HG02973 (cell line): Measurements from ENCODE around the gene ROM1.
"Not testable (repeated sequence)": the region's sequence is repeated elsewhere in the genome, so short reads cannot be mapped to it uniquely, and the experiment has no call there.

Experiments used
- ATAC-seq: cut with Tn5 transposase; IDR thresholded peaks from one replicate; pipeline ENCODE4 v1.9.1; 2021; ENCODE audit warnings: moderate library complexity; ENCODE audit not compliant: unreplicated experiment

ROM1 gene

DNA sequence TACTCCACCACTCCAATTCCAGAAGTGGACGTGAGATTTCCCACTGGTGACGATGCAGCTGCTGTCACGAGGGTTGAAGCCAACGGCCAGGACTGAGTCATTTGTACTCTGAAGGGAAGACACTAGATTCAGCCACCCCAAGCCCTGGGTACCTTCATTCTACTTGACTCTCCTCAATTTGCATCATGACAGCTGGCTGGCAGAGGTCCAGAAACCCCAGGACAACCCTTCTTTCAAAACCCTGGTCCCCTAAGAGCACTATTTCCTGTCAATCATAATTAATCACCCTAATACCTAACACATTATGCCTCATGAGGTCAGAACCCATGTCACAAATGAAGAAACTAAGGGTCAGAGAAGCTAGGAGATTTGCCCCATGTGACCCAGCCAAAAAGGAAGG lies 5.3 kb upstream of the ROM1 start:
- no peak for ATAC-seq

DNA sequence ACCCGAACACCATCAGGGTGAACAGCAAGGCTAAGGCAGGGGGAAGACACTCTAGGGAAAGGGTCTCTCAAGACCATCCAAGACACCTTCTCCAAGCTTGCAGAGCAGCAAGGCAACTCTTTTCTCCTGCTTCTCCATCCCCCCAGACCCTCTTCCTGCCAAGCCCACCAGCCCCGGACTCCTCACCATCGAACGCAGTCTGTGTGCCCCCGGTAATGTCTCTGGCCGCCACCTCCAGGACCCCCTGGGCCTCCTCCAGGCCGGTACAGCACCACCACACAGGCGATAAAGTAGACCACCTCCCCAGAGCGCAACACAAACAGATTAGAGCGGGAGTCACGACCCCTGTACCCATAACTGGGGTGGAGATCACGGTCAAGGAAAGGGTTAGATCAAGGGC lies 4.3 kb upstream of the ROM1 start:
- no peak for ATAC-seq

DNA sequence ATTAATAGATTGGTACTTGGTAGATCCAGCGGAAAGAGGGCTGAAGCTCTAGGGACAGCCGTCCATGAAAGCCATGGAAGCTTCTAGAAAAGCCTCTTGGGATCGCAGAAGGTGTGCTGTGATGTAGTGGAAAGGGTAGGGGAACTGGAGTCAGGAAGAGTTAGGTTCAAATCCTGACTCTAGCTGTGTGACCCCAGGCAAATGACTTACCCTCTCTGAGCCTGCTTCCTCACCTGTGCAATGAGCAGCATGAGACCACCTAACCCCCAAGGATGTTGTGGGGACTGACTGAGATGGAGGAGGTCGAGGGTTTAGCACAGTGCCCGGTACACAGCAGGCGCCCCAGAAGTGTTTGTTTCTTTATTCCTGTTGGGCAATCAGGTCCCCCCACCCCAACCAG lies 2.7 kb upstream of the ROM1 start:
- ATAC-seq = no peak

DNA sequence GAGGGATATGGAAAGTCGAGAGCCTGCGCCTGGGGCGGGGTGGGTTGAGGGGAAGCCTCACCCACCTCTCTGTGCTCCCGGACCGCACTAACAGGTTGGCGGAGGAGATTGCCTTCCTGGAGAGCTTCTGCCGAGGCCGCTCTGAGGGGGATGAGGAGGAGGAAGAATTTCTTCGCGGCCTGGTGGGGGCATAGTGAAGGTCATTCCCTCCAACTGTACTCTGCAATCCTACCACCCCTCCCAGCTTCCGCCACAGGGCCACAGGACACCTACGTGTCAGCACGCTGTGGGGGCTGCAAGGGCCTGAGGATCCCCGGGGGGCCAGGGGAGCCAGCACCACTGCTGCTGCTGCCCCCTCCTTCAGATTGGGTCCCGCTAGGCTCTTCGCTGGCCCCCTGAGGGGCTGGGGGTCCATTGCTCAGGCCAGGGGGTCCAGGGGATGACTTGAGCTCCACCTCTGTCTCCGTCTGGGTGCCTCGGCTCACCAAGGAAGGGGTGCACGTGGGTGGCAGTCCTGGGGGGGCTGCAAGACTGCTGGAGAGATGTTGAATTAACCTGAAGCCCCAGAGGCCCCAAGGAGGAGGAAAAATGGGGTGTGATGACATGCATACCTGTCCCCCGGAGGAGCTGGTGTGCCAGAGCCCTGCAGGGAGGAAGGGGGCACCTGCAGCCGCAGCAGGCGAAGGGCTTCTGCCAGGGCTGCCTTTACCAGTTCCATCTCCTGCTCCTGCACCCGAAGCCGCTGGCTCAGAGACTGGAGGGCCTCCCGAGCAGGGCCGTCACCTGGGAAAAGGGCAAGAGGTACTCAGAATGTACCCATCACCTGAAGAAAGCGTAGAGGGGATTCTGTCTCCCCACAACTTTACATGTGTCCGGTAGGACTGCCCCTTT lies 2.0 kb upstream of the ROM1 start:
- ATAC-seq = no peak

DNA sequence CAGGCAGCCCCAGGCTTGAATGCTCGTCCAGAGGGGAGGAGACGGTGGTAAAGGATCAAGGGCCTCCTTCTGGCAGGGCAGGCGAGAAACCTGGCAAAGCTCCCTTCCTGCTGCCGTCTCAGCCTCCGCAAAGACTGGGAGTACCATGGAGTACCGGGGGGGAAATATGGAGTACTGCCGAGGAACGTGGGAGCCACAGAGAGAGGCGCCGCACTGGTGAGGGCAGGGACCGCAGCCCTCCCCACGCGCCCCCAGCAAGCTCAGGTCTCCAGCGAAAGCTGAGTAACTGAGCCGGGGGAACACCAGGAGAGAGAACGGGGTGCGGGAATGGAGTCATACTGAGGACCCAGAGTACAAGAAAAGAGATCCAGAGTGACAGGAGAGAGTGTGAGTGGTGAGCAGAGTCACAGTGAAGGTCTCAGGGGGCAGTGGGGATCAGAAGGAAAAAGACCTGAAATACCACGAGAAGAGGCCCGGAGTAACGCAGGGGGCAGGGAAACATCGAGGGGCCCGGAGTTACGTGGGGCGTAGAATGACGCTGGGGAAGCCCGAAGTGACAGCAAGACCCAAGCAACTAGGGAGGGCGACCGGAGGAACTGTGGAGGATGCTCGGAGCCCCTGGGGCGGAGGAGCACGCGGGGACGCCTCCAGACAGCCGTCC lies 1.2 kb upstream of the ROM1 start:
- peak; percentile 19 for ATAC-seq

DNA sequence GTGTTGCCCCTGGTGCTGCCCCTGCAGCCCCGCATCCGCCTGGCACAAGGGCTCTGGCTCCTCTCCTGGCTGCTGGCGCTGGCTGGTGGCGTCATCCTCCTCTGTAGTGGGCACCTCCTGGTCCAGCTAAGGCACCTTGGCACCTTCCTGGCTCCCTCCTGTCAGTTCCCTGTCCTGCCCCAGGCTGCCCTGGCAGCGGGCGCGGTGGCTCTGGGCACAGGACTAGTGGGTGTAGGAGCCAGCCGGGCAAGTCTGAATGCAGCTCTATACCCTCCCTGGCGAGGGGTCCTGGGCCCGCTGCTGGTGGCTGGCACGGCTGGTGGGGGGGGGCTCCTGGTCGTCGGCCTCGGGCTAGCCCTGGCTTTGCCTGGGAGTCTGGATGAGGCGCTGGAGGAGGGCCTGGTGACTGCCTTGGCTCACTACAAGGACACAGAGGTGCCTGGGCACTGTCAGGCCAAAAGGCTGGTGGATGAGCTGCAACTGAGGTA lies 278 bp downstream of the ROM1 start:
- no peak for ATAC-seq

DNA sequence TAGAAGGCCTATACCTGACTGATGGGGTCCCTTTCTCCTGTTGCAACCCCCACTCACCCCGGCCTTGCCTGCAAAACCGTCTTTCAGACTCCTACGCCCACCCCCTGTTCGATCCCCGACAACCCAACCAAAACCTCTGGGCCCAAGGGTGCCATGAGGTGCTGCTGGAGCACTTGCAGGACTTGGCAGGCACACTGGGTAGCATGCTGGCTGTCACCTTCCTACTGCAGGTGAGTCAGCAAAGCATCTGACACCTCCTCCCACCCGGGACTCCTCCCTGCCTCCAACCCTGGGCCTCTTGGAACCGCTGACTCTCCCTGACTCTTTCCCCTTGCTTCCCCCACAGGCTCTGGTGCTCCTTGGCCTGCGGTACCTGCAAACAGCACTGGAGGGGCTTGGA lies 1.2 kb downstream of the ROM1 start:
- no peak for ATAC-seq

DNA sequence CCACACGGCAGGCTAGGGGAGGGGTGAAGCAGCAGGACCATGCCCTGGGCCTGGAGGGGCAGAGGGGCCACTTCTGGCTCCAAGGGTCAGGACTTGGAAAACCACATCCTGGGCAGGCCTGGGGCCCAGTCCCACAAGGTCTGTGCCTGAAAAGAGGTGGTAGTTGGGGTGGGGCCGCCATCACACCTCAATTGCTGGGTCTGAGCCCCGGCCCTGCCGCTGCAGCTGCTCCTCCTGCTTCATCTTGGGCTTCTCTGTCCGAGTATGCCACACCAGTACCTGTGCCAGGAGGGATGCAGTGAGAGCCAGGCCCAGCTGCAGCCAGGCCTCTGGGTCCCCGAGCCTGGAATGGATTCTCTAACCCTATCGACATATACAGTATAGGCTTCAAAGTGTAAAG lies 2.5 kb downstream of the ROM1 start:
- no peak for ATAC-seq

DNA sequence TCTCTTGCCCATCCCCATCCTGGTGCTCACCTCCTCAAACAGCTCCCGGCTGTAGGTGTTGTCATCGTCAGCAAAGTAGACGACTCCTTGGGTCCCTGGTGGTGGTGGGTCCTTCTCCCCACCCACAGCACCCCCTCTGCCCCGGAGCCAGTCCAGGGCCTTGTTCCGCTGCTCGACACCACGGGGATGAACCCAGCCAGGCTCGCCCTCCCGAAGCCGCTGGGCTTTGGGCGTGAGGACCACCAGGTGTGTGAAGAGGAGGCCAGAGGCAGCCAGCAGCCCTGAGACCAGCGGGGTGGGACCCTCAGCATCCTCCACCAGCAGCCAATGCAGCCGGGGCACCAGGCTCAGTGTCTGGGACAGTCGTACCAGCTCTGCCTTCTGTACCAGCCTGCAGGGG lies 3.9 kb downstream of the ROM1 start:
- ATAC-seq = not testable (repeated sequence)

DNA sequence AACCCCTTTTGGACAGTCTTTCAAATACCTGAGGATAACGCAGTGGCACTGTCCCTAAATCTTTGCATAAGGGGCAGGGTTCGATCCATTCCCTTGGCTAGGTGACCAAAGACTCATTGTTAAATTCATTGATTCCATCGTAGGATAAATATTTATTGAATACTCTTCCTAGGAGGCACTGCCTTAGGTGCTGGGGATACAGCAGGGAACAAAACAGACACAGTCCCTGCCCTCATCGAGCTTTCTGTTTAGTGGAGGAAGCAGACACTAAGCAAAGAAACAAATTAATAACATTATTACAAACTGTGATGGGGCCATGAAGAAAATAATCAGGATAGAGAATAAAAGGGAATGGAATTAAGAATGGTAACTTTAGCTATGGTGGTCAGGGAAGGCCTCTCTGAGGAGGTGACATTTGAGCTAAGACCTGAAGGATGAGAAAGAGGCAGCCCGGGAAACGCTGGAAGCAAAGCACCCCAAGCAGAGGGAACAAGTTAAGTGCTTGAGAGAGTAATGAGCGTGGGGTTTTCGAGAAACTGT lies 8.0 kb downstream of the ROM1 start:
- ATAC-seq = no peak

DNA sequence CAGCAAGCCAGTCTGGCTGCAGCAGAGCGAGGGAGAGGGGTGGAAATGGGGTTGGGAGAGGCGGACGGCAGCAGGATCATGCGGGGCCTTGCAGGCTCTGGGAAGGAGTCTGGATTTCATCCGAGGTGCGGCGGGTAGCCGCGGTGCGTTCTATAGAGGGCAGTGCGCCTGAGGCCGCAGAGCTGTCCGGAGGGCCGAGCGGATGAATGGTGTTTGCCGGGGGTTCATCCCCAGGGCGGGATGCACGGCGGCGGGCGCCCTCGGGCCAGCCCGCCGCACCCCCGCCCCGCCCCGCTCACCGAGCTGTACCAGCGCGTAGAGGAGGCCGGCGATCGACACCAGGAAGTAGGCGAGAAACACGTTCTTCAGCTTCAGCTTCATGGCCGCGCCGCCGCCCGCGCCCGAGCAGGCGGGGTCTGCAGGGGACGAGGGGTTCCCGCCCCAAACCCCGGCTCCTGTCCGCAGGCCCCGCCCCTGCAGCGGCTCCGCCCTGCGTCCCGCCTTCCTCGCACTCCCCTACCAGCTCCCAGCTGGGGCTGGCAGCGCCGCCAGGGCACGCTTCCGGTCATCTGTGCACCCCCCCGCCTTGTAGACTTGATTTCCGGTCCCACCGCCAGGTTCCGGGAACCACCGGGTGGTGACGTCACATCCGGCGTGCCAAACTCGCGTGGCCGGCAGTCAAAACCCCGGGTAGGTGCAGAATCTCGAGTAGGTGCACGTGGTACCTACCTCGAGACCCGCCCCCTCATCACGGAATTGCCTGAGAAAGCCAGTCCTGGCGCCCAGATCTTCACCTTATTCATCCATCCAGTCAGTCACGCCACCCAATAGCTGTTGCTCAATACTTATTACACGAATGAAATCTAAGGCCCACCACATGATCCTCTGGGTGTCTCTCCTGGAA lies 8.8 kb downstream of the ROM1 start, which contains the start of gene B3GAT3:
B3GAT3 (minus strand) TSS at position 420 of the 904 bp plus-strand sequence; CDS start at position 381, 39 bp downstream.
- peak; percentile 88 for ATAC-seq

DNA sequence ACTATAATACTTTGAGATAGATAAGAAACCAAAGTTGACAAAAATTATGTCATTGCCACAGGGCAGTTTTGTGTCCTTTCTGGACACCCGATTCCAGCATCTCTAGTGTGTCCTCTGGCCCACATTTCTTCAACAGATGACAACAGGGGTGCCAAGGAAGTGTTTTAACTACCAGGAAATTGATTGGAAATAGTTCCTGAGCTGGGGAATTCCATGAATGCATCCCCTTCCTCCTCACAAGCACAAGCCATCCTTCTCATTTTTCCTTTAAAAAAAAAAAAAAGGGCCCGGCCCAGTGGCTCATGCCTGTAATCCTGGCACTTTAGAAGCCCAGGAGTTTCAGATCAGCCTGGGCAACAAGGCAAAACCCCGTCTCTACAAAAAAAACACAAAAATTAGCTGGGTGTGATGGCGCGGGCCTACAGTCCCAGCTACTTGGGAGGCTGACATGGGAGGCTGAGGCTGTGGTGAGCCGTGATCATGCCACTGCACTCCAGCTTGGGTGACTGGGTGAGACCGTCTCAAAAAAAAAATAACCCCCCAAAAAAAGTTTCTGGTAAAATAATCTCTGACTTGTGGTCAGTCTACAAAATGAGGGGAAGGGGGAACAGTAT lies 9.5 kb downstream of the ROM1 start:
- ATAC-seq = no peak

DNA sequence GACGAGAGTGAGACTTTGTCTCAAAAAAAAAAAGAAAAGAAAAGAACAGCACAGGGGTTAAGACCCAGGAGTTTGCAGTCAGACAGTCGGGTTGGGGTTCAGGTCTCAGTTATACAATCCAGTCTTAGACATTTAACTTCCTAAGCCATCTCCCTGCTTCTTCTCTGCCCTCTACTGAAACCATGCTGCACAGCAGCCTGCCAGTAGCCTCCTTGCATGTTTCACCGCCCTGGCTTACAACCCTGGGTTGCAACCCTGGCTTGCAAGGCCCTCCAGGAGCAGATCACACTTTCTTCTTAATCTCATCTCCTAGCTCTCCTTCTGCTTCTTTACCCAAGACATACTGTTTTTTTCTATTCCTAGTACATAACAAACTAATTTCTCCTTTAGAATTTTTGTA lies 14.7 kb downstream of the ROM1 start:
- ATAC-seq = no peak

DNA sequence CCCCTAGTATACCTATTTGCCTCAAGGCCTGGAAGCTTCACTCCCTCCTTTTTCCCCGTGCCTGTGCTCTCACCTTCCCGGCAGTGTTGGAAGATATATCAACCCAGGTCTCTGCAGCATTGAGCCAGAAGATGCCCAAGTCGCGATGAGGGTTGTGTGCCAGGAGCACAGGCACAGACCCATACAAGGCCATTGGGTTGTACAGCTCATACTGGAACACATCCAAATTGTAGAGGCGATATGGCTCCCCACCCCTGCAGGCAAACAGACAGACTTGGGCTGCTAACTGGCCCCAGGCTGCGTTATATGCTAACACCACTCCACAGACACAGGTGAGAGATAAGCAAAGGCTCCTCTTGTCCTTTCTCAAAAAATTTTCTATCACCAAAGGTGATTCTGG lies 19.4 kb downstream of the ROM1 start:
- ATAC-seq = no peak

DNA sequence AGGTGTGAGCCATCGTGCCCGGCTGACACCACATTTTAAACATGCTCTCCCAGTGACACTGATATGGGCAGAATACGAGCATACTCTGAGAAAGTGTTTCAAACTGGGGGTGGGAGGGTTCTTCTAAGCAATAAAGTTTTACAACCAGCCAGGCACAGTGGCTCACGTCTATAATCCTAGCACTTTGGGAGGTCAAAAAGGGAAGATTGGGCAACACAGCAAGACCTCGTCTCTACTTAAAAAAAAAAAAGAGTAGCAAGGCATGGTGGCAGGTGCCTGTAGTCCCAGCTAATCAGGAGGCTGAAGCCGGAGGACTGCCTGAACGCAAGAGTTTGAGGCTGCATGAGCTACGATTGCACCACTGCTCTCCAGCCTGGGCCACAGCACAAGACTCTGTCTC lies 31.2 kb downstream of the ROM1 start:
- ATAC-seq = no peak

DNA sequence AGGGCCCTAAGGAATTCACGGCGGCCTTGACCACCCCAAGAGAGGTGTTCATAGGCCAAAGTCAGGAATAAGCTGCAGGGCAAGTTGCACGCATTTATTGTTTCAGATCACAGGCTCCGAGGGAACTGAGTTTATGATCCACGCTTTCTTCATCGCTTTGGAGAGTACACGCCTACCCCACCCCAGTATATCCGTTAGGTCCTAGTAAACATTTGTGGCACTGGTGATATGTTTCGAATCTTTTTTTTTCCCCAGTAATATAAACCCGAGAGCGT lies 32.6 kb downstream of the ROM1 start:
- ATAC-seq = no peak

DNA sequence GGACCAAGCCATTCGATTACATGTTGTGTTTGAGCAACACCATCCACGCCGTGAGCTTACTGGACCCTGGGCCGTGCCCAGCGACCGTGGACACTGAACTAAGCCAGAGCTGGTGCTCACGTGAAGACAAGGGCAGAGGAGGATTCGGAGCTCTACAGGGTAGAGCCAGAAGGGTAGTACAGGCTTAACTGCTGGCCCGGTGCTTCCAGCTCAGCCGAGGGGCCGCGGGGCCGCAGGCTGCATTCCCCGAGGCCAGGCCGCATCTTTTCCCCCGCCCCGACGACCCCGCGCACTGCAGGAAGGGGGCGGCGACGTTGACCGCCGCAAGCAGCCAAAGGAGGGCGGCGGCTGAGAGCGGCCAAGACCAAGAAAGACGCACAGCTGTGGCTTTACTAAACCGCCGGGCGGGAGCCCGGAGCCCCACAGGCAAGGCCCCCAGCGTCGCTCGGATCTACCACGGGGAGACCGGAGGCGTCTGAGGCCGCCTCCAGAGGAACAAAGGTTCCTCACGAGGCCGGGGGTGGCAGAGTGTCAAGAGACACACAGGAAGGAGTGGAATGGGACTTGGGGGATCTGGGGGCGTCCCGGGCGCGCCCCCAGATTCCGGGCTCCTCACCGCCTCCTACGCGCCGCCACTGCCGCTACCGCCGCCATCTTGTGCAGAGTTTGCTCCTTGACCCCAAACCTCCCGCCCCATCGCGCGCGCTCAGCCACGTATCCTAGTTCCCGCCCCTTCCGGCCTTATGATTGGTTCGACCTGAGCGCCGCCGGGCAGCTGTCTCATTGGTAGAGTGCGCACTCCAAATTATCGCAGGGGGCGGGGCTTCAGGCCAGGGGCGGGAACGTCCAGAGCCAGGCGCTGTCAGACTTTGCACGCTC lies 33.1 kb downstream of the ROM1 start, which contains the start of gene GANAB:
GANAB (minus strand) TSS at position 668 of the 879 bp plus-strand sequence; CDS start at position 654, 14 bp downstream.
- ATAC-seq = peak; percentile 84

DNA sequence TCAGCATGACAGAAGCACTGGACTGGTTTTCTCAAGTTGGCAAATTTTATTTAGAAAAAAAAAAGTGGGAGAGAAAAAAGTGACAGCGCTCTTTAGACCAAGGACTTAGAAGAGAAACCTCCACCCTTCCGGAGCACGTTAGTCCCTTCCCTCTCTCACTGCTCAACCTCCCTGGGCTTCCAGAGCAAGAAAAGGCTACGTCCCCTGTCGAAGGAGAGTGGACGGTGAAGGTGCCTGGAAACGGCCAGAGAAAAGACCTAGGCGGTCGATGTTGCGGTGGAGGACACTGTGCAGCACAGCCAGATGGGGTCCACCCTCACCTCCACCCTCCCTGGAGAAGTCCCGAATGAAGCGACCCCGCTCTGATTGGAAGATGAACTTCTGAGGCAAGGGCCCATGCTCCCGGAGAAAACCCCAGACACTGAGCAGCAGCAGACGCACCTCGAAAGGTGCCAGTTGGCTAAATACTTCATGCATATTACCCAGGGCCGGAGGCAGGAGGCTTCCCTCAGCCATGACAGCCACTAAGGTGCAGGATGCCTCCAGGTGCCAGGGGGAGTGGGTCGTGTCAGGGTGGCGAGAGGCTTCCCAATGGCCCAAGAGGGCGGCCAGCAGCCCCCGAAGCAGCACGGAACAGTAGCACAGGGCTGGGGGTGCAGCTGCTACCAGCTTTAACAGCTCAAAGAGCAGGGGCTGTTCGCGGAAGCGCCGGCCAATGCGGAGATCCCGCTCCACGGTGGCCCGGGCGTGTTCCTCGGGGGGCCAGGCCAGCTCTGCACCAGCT lies 34.0 kb downstream of the ROM1 start:
- ATAC-seq = no peak

DNA sequence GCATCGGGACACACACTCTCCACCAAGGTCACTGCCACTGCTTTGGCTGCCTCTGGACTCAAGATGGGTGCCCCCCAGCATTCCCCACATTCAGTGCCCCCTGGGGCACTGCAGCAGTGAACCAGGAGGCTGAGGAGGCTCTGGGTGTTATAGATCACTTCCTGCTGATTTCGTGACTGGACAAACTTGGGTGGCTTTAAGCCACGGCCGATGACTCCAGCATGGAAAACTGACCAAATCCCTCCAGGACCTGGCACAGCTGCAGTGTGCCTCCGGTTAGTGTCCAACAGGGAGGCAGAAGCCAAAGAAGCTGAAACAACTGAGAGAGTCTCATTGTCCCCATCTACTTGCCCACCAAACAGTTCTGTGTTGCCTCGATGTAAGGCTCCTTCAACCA lies 34.5 kb downstream of the ROM1 start:
- no peak for ATAC-seq
